Chondrocyte (in vitro differentiated cells): ENCODE measurements around the gene PRSS21. TPM values are rescaled to one million over a fixed set of nuclear protein-coding genes. Genes with fewer than 3 reads are reported as not detected.

Source experiments
- DNase-seq: peaks from one replicate; pipeline ENCODE4 v3.0.0; 2021; ENCODE audit warnings: mixed read lengths, low spot score
- H3K27ac Mint-ChIP-seq: one replicate; pipeline ENCODE4 v1.8.0; 2021; ENCODE audit warnings: mild to moderate bottlenecking, moderate library complexity, mixed read lengths; ENCODE audit not compliant: unreplicated experiment
- H3K27me3 Mint-ChIP-seq: 2 replicates; pipeline ENCODE4 v1.8.0; 2021; ENCODE audit warnings: low read depth, mixed read lengths
- H3K36me3 Mint-ChIP-seq: 2 replicates; pipeline ENCODE4 v1.8.0; 2021; ENCODE audit warnings: low read depth, mixed read lengths
- H3K4me1 Mint-ChIP-seq: 2 replicates; pipeline ENCODE4 v1.8.0; 2021; ENCODE audit warnings: low read depth, mild to moderate bottlenecking, mixed read lengths
- H3K4me3 Mint-ChIP-seq: one replicate; pipeline ENCODE4 v1.8.0; 2021; ENCODE audit warnings: mild to moderate bottlenecking, moderate library complexity, mixed read lengths; ENCODE audit not compliant: unreplicated experiment
- H3K9me3 Mint-ChIP-seq: 2 replicates; pipeline ENCODE4 v1.8.0; 2021; ENCODE audit warnings: low read depth, mixed read lengths
- CTCF ChIP-seq: fragments of 200-600 bp; sonication (generic); IDR thresholded peaks from 2 replicates; pipeline ENCODE4 v1.5.0; 2021; ENCODE audit warnings: antibody characterized with exemption, mild to moderate bottlenecking, moderate library complexity
- total RNA-seq: library from RNA; stranded (reverse); gene quantifications from 3 replicates; pipeline ENCODE4 v1.2.1, GENCODE V29; 2021

PRSS21 gene
- total RNA-seq, 1 donor from 2014 or later = not detected

- Mint-ChIP-seq H3K27ac (no peak overlapping the region), H3K9me3 (no peaks in the 10 kb centered on the region), H3K4me3 (no peak overlapping the region), H3K4me1 (no peaks in the 10 kb centered on the region), H3K36me3 (no peaks in the 10 kb centered on the region), H3K27me3 (peaks cover 19% of the 10 kb centered on the region)
- no peak for TF ChIP-seq CTCF
- DNase-seq = peak; percentile 60
Observed at GRCh38 chr16:2786061-2786825, 30.8 kb upstream of the PRSS21 start.

- Mint-ChIP-seq H3K27me3 (peaks cover 23% of the 10 kb centered on the region), H3K27ac (no peak overlapping the region), H3K9me3 (no peaks in the 10 kb centered on the region), H3K4me1 (no peaks in the 10 kb centered on the region), H3K4me3 (no peak overlapping the region), H3K36me3 (no peaks in the 10 kb centered on the region)
- no peak for TF ChIP-seq CTCF
- DNase-seq = peak; percentile 4
Observed at GRCh38 chr16:2786826-2787151, 30.2 kb upstream of the PRSS21 start.

DNA sequence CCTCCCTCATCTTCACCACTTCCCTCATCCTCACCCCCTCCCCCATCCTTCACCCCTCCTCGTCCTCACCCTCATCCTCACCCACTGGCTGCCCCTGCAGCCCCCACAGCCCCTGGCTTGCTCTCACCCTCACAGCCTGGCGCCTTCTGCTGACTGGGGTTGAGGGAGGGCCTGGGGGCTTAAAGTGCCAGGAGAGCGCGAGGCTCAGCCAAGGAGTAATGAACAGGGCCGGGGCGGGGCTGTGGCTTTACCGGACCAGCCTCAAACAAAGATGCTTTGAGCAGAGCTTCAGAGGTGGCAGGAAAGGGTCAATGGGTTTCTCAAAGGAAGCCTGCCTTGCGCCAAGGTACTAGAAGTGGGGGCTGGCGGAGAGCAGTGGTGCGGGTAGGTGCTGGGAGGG lies 29.6 kb upstream of the PRSS21 start, which contains the start of gene PRSS33:
TSS of gene PRSS33 (minus strand) at position 155 of the 400 bp plus-strand sequence. CDS start 1,013 bp downstream, outside the sequence.
- no peak within 1 kb of the TSS for H3K27ac Mint-ChIP-seq
- no peaks in the 10 kb centered on the region for H3K4me1 Mint-ChIP-seq
- no peak within 1 kb of the TSS for H3K4me3 Mint-ChIP-seq
- no peaks in the 10 kb centered on the region for H3K9me3 Mint-ChIP-seq
- DNase-seq = peak; percentile 49
- H3K27me3 Mint-ChIP-seq = peaks cover 28% of the 10 kb centered on the region
- no peak for TF ChIP-seq CTCF
- no peaks in the 10 kb centered on the region for H3K36me3 Mint-ChIP-seq

DNA sequence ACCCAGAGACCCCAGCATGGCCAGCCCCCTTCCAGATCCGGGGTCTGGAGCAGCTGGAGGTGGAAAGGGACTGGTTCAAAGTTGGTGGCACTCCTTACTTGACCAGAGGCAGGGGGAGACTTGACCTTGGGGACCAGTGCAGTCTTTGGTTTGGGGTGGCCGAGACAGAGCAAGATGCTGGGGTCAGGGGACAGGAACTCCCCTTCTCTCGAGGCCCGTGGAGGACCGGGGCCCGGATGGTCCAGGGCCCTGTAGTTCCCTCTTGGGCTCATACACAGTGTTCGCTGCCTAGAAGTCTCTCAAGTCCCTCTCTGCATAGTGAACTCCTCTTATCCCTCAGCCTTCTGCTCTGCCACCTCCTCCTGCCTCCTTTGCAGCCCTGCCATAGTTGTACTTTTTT lies 29.1 kb upstream of the PRSS21 start:
- no peak overlapping the region for H3K27ac Mint-ChIP-seq
- peak; percentile 44 for DNase-seq
- no peak overlapping the region for H3K4me3 Mint-ChIP-seq
- H3K9me3 Mint-ChIP-seq = no peaks in the 10 kb centered on the region
- peaks cover 29% of the 10 kb centered on the region for H3K27me3 Mint-ChIP-seq
- H3K36me3 Mint-ChIP-seq = no peaks in the 10 kb centered on the region
- TF ChIP-seq CTCF = no peak
- no peaks in the 10 kb centered on the region for H3K4me1 Mint-ChIP-seq

- H3K9me3 Mint-ChIP-seq = no peaks in the 10 kb centered on the region
- no peaks in the 10 kb centered on the region for H3K4me1 Mint-ChIP-seq
- H3K27ac Mint-ChIP-seq = no peak overlapping the region
- H3K27me3 Mint-ChIP-seq = peaks cover 43% of the 10 kb centered on the region
- no peak overlapping the region for H3K4me3 Mint-ChIP-seq
- TF ChIP-seq CTCF = no peak
- peak; percentile 40 for DNase-seq
- no peaks in the 10 kb centered on the region for H3K36me3 Mint-ChIP-seq
Observed at GRCh38 chr16:2790631-2791030, 26.4 kb upstream of the PRSS21 start.
